Upper lobe of left lung (tissue), 6 donors: ENCODE data around the gene CORO6. TPM values are rescaled to one million over a fixed set of nuclear protein-coding genes. Genes with fewer than 3 reads are reported as not detected.
A peak's percentile ranks its signal among the peaks of the same experiment; 100 is the strongest.

Experiments
- ATAC-seq, 2 donors: fragments of 200-7000 bp; cut with Tn5 transposase; one replicate each; pipeline ENCODE4 v1.9.1; 2022; ENCODE audit warnings: mild to moderate bottlenecking in 2 of 2, moderate library complexity in 2 of 2; ENCODE audit not compliant: low FRiP score in 2 of 2
- DNase-seq, 2 donors: peaks; one replicate each; pipeline ENCODE4 v3.0.0-alpha.2; 2019 to 2020
- H3K27ac ChIP-seq, 4 donors: fragments of 200-600 bp; sonication (generic); one replicate each; pipeline ENCODE4 v1.5.1; 2016 to 2019
- H3K27me3 ChIP-seq, 4 donors: fragments of 200-600 bp; sonication (generic); one replicate each; pipeline ENCODE4 v1.5.1; 2017 to 2019
- H3K36me3 ChIP-seq, 4 donors: fragments of 200-600 bp; sonication (generic); one replicate each; pipeline ENCODE4 v1.5.1; 2016 to 2019
- H3K4me1 ChIP-seq, 4 donors: fragments of 200-600 bp; sonication (generic); one replicate each; pipeline ENCODE4 v1.5.1; 2018 to 2019
- H3K4me3 ChIP-seq, 4 donors: fragments of 200-600 bp; sonication (generic); one replicate each; pipeline ENCODE4 v1.5.1; 2017 to 2019; ENCODE audit warnings: mild to moderate bottlenecking in 2 of 4, moderate library complexity in 1 of 4
- H3K9me3 ChIP-seq, 4 donors: fragments of 200-600 bp; sonication (generic); one replicate each; pipeline ENCODE4 v1.5.1; 2018 to 2019
- EP300 ChIP-seq, 4 donors: sonication (generic); formaldehyde crosslinking; IDR thresholded peaks; one replicate each; pipeline ENCODE4 v1.5.1; 2017; ENCODE audit warnings: antibody characterized with exemption in 4 of 4, control low read depth in 2 of 4
- POLR2A ChIP-seq, 4 donors: fragments of 450-650 bp; IDR thresholded peaks; one replicate each; pipeline ENCODE4 v1.5.1; 2016 to 2017; ENCODE audit warnings: antibody characterized with exemption in 4 of 4, mild to moderate bottlenecking in 2 of 4
- POLR2AphosphoS5 ChIP-seq, 2 donors: sonication (generic); formaldehyde crosslinking; IDR thresholded peaks; one replicate each; pipeline ENCODE4 v1.5.1; 2017; ENCODE audit warnings: antibody characterized with exemption in 2 of 2
- WGBS, 2 donors: methylation state at CpG; one replicate each; pipeline ENCODE4 v1.1.5; 2017 to 2018; 5-methylcytosine and 5-hydroxymethylcytosine counted together
- total RNA-seq, 6 donors: library from RNA; depleted of rRNA in 4 of 6; stranded (reverse); fragments of >200 nt in 4 of 6; gene quantifications; one replicate each; pipeline versions ENCODE4 v1.1.0 to v1.2.1, GENCODE V29; 2016 to 2021
- TF ChIP-seq, protein P1 (sequence below), 6 experiments: fragments of 450-650 bp in 4 of 6; fragments of 200-600 bp in 2 of 6; sonication (generic) in 2 of 6; IDR thresholded peaks; one replicate each; pipeline ENCODE4 v1.5.1; 2016 to 2019; ENCODE audit warnings: antibody characterized with exemption in 6 of 6
- donor health status: DM: no; HTN: no; CAD: no; lungs with moderate emphysema.
- donor health status: DM: no; HTN: yes; CAD: no; lungs with severe emphysema.

CORO6 gene
- total RNA-seq, 6 donors from 2014 or later = 7.3 to 137 (median 12.2) TPM

- Histone ChIP-seq H3K27ac (no peak overlapping the region), H3K27me3 (peaks cover 0 to 3% (median 0%) of the 10 kb centered on the region in 4 donors), H3K4me3 (no peak overlapping the region), H3K4me1 (peaks cover 26 to 32% (median 27%) of the 10 kb centered on the region in 4 donors), H3K36me3 (no peaks in the 10 kb centered on the region), H3K9me3 (no peaks in the 10 kb centered on the region)
- WGBS, 2 donors = 84 to 86% methylated on average over 3 to 12 of the region's 12 CpGs
- ATAC-seq (no peak), DNase-seq (no peak)
- TF ChIP-seq, protein P1, sequence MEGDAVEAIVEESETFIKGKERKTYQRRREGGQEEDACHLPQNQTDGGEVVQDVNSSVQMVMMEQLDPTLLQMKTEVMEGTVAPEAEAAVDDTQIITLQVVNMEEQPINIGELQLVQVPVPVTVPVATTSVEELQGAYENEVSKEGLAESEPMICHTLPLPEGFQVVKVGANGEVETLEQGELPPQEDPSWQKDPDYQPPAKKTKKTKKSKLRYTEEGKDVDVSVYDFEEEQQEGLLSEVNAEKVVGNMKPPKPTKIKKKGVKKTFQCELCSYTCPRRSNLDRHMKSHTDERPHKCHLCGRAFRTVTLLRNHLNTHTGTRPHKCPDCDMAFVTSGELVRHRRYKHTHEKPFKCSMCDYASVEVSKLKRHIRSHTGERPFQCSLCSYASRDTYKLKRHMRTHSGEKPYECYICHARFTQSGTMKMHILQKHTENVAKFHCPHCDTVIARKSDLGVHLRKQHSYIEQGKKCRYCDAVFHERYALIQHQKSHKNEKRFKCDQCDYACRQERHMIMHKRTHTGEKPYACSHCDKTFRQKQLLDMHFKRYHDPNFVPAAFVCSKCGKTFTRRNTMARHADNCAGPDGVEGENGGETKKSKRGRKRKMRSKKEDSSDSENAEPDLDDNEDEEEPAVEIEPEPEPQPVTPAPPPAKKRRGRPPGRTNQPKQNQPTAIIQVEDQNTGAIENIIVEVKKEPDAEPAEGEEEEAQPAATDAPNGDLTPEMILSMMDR (IDR thresholded peaks at IDR 0.05) = no peak
- no peak for TF ChIP-seq EP300 (IDR thresholded peaks at IDR 0.05)
- no peak for TF ChIP-seq POLR2A (IDR thresholded peaks at IDR 0.05)
- no peak for TF ChIP-seq POLR2AphosphoS5 (IDR thresholded peaks at IDR 0.05)
Measured at GRCh38 chr17:29595943-29596774, 26.6 kb downstream of the CORO6 start.

DNA sequence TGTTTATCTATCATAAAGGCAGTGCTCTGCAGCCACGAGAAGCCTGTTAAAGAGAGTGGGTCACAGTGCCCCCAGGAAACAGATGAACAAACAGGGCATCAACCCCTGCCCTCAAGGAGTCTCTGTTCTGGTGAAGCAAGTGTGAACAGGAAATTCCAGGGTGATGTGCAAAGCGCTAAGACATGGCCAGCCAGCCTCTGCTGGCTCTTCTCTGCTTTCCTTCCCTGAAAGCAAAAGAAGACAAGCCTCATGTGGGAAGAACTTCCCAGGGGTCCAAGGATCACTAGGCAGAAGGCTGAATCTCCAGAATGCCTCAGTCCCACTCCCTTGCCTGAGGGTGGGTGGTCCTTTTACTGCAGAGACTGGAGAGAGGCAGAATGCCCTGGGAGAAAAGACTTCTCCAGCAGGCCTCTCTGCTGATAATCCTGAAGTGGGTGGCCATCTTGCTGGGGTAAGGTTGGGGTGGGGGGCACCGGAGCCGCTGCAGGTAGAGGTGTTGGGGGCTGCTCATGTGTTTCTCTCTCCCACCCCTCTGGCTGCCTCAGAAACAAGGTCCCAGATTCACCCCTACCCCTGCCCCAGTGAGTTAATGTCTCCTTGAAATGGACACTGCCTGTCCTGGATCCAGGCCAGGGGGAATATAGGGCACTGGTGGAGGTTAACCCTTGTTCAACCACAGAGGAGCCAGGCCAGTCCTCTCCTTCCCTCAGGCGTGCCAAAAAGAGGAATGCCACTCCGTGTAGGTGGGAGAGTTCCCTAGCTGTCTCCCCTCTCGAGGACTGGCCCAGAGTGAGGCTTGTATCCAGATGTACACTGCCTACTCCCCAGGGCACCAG lies 27.4 kb downstream of the CORO6 start:
- Histone ChIP-seq H3K27ac (no peak overlapping the region), H3K4me3 (no peak overlapping the region), H3K4me1 (peaks cover 34 to 40% (median 36%) of the 10 kb centered on the region in 4 donors), H3K9me3 (no peaks in the 10 kb centered on the region), H3K27me3 (peaks cover 0 to 3% (median 0%) of the 10 kb centered on the region in 4 donors), H3K36me3 (no peaks in the 10 kb centered on the region)
- 83 to 90% methylated on average over 5 to 7 of the region's 7 CpGs for WGBS, 2 donors
- DNase-seq = no peak
- ATAC-seq = no peak
- no peak for TF ChIP-seq EP300 (IDR thresholded peaks at IDR 0.05)
- TF ChIP-seq, protein P1 (IDR thresholded peaks at IDR 0.05) = no peak

GRCh38 chr17:29594519-29595090 lies 28.1 kb downstream of the CORO6 start:
- TF ChIP-seq, protein P1 (IDR thresholded peaks at IDR 0.05) = no peak
- no peak for TF ChIP-seq POLR2AphosphoS5 (IDR thresholded peaks at IDR 0.05)
- no peak for TF ChIP-seq EP300 (IDR thresholded peaks at IDR 0.05)
- no peak for TF ChIP-seq POLR2A (IDR thresholded peaks at IDR 0.05)
- no peaks in the 10 kb centered on the region for H3K9me3 ChIP-seq
- no peaks in the 10 kb centered on the region for H3K36me3 ChIP-seq
- no peak overlapping the region for H3K27ac ChIP-seq
- DNase-seq (no peak), ATAC-seq (no peak)
- peaks cover 41 to 47% (median 43%) of the 10 kb centered on the region in 4 donors for H3K4me1 ChIP-seq
- H3K27me3 ChIP-seq = peaks cover 0 to 3% (median 0%) of the 10 kb centered on the region in 4 donors
- no peak overlapping the region for H3K4me3 ChIP-seq
- 82 to 97% methylated on average over 5 to 6 of the region's 11 CpGs for WGBS, 2 donors

- Histone ChIP-seq H3K36me3 (no peaks in the 10 kb centered on the region), H3K9me3 (no peaks in the 10 kb centered on the region), H3K27ac (peak overlapping the region in 1 of 4 donors; percentile 51), H3K4me1 (peaks cover 41 to 48% (median 44%) of the 10 kb centered on the region in 4 donors), H3K4me3 (peak overlapping the region; percentile 18 to 83 (median 76)), H3K27me3 (peaks cover 0 to 3% (median 0%) of the 10 kb centered on the region in 4 donors)
- WGBS, 2 donors = 6 to 30% methylated on average over 9 to 60 of the region's 64 CpGs
- ATAC-seq (no peak), DNase-seq (no peak)
- TF ChIP-seq, protein P1 (IDR thresholded peaks at IDR 0.05) = no peak
- TF ChIP-seq EP300 (IDR thresholded peaks at IDR 0.05) (no peak), POLR2A (IDR thresholded peaks at IDR 0.05) (no peak), POLR2AphosphoS5 (IDR thresholded peaks at IDR 0.05) (no peak)
Measured at GRCh38 chr17:29593591-29594518, 28.9 kb downstream of the CORO6 start.
